Ectodermal cell (in vitro differentiated cells): ENCODE data around the gene COL5A1.

ENCODE experiments used
- H3K27ac ChIP-seq: 2 replicates; pipeline ENCODE4 v1.7.0; 2013; ENCODE audit warnings: mild to moderate bottlenecking, low read depth, low read length; ENCODE audit not compliant: insufficient read depth, poor library complexity, severe bottlenecking
- H3K27me3 ChIP-seq: 2 replicates; pipeline ENCODE4 v1.7.0; 2013; ENCODE audit warnings: mild to moderate bottlenecking, low read length; ENCODE audit not compliant: insufficient read depth, control insufficient read depth, poor library complexity, severe bottlenecking
- H3K36me3 ChIP-seq: one replicate; pipeline ENCODE4 v1.7.0; 2013; ENCODE audit warnings: low read length; ENCODE audit not compliant: control insufficient read depth, insufficient read depth
- H3K4me1 ChIP-seq: one replicate; pipeline ENCODE4 v1.7.0; 2013; ENCODE audit warnings: low read length; ENCODE audit not compliant: control insufficient read depth, insufficient read depth
- H3K4me3 ChIP-seq: 2 replicates; pipeline ENCODE4 v1.7.0; 2013; ENCODE audit warnings: low read depth, low read length, control low read depth; ENCODE audit not compliant: insufficient read depth
- H3K9me3 ChIP-seq: 2 replicates; pipeline ENCODE4 v1.7.0; 2013; ENCODE audit warnings: mild to moderate bottlenecking, low read length, moderate library complexity; ENCODE audit not compliant: control insufficient read depth
- WGBS, 2 experiments: methylation state at CpG; one replicate each; pipeline ENCODE4 v1.1.7; 2013; ENCODE audit warnings: missing lambda C conversion rate in 2 of 2; 5-methylcytosine and 5-hydroxymethylcytosine counted together

The COL5A1 gene

DNA sequence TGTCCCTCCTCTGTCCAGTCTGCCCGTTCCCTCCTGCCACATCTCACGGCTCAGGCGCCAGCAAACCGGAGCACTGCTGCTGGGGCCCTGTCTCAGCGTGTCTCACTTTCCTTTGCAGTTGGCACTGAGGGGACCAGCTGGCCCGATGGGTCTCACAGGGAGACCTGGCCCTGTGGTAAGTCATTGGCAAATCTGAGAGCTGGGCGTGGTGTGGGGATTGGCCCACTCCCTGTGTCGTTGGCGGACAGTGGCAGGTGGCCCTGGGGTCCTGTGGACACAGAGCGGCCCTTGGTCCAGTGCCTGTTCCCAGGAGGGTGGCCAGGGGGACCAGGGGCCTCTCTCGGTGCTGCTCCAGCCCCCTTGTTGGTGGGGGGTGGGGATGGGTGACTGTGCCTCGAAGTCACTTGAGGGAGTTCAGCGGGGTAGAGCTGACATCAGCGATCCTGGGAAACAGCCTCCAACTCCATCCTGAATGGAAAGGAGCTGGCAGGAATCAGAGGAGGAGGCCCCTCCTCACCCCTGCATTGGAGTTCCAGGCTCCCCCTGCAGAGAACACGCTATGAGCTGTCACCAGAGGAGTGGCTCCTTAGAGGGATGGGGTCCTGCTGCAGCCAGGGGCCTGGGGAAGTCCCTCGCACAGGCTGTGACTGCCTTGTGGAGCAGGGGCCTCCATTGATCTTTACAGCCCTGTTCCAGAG lies 111.0 kb downstream of the COL5A1 start:
- no peak overlapping the region for H3K27ac ChIP-seq
- H3K9me3 ChIP-seq, result no peaks in the 10 kb centered on the region
- H3K27me3 ChIP-seq, result no peaks in the 10 kb centered on the region
- WGBS, 2 experiments, result 87 to 90% methylated on average over 16 of the region's 16 CpGs
- H3K4me3 ChIP-seq, result no peak overlapping the region
- no peaks in the 10 kb centered on the region for H3K4me1 ChIP-seq
- peaks cover 8% of the 10 kb centered on the region for H3K36me3 ChIP-seq

DNA sequence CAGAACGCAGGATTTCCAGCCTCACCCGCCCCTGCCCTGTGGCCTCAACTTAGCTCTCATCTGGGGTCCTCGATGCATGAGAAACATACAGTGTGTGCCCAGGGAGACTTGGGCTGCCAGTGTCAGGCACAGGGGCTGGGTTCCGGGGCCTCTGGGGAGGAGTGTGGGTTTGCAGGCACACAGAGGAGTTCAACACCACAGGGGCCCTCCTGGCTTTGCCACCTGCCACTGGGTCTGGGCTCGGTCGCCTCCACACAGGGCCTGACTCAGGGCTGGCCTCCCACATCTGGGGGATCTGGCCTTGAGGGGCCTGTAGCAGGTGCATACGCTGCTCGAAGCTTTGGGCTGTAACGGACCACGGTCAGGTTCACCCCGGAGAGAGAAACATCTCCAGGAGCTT lies 111.6 kb downstream of the COL5A1 start:
- H3K4me3 ChIP-seq, result no peak overlapping the region
- H3K36me3 ChIP-seq, result peaks cover 2% of the 10 kb centered on the region
- 93 to 94% methylated on average over 11 of the region's 11 CpGs for WGBS, 2 experiments
- no peaks in the 10 kb centered on the region for H3K4me1 ChIP-seq
- H3K27me3 ChIP-seq, result no peaks in the 10 kb centered on the region
- H3K27ac ChIP-seq, result no peak overlapping the region
- no peaks in the 10 kb centered on the region for H3K9me3 ChIP-seq

DNA sequence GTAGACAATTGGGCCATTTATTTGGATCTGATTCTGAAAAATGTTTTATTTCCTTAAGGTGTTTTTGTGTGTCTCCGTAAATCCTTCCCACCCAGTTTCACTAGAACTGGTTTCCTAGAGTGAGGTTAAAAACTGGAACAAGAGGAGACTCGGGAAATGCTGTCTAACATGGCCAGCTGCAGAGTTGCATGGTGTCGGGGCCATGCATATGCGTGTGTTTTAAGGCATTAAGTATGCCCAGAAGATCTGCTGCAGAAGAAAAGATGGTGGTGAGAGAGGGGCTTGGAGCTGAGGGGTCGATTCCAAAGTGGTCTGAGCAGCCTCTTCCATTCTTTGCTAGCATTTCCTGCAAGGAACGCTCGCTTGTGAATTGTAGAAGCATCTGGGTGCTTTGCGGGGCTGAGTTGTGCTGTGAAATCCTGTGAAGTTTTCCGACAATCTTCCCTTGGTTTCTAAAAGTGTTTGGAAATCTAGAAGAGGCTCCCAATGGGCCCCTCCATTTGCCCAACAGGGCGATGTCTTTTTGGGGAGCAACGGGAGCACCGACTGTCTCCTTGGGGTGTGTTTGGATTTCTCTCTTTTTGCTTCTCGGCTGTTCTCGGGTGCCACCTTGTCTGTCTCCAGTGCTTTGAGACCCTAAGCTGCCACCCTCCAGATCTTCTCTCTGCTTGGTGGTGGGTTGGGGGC lies 113.8 kb downstream of the COL5A1 start:
- no peaks in the 10 kb centered on the region for H3K27me3 ChIP-seq
- H3K4me1 ChIP-seq, result no peaks in the 10 kb centered on the region
- H3K27ac ChIP-seq, result no peak overlapping the region
- no peaks in the 10 kb centered on the region for H3K9me3 ChIP-seq
- H3K4me3 ChIP-seq, result no peak overlapping the region
- no peaks in the 10 kb centered on the region for H3K36me3 ChIP-seq
- WGBS, 2 experiments, result 90% methylated on average over 14 of the region's 14 CpGs

DNA sequence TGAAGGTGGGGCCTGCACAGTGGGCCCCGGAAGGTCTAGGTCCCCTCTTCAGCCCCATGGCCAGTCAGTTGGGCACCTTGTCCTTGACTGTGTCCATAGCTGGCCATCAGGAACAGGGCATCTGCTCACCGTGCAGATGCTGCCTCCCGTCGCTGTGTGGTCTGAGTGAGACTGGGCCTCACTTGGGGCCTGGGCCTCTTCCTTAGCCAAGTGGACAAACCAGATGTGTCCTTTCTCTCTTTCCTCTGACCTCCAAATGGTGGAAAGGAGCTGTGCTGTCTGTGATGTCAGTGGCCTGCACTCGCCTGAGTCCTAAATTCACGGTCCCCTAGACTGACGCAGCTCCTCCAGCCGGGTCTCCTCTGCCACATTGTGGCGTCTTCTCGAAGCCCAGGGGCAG lies 114.5 kb downstream of the COL5A1 start:
- Histone ChIP-seq H3K27ac (no peak overlapping the region), H3K36me3 (no peaks in the 10 kb centered on the region)
- 93 to 97% methylated on average over 10 of the region's 10 CpGs for WGBS, 2 experiments

DNA sequence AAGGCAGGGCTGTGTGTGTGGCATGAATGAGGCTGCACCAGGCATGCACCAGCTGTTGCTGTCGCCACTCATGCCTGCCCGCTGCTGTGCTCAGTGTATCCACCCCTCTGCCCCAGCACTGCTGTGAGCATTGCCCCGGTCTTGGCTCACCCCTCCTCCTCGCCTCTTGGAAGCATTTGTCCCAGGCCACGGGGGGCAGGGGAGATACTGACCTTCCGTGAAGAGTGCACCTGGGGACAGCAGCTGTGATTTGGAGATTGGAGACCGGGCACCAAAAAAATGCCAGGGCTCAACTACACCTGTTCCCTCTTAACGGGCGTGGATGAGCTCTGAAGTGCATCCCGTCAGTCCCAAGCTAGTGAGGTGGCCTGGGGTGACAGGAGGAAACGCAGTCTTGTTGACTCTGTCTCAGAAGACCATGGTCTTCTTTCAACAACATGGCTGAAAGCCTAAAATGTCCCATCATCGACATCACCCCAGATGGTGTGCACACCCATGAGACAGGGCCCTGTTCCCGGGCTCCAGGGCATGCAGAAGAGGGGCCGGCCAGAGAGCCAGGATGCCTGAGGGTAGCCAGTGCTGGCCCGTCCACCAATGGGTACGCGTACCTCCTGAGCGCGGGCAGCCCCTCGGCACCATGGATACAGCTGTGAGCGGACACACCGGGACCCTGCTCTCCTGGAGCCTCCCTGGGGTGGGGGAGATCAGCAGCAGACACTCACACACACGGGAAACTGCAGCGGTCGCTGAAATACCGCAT lies 115.8 kb downstream of the COL5A1 start:
- H3K27me3 ChIP-seq, result no peaks in the 10 kb centered on the region
- H3K4me1 ChIP-seq, result no peaks in the 10 kb centered on the region
- H3K4me3 ChIP-seq, result no peak overlapping the region
- H3K27ac ChIP-seq, result no peak overlapping the region
- H3K36me3 ChIP-seq, result no peaks in the 10 kb centered on the region
- no peaks in the 10 kb centered on the region for H3K9me3 ChIP-seq
- WGBS, 2 experiments, result 92 to 94% methylated on average over 26 of the region's 26 CpGs

More for the DNA sequence above, 114.5 kb downstream of the COL5A1 start:
- Histone ChIP-seq H3K27me3 (no peaks in the 10 kb centered on the region), H3K4me3 (no peak overlapping the region), H3K4me1 (no peaks in the 10 kb centered on the region), H3K9me3 (no peaks in the 10 kb centered on the region)

DNA sequence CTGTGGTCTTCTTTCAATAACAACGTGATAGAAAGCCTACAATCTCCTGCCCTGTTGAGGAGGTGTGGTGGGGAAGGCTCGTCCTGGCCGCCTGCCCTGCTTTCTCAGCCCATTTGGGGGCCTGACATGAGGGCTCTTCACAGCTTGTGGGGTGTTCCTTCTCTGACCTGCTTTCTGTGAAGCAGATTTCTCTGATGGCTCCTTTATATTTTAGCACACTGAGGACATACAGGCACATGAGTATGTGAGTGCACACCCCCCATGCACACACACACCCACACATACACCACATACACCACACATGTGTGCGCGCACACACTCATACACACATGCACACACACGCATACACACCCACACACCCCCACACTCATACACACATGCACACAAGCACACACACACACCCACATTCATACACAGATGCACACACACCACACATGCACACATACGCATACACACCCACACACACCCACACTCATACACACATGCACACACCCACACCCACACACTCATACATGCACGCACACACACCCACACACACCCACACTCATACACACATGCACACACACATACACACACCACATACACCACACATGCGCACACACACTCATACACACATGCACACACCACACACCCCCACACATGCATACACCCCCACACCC lies 117.5 kb downstream of the COL5A1 start:
- Histone ChIP-seq H3K4me3 (no peak overlapping the region), H3K27ac (no peak overlapping the region), H3K9me3 (no peaks in the 10 kb centered on the region), H3K27me3 (no peaks in the 10 kb centered on the region), H3K4me1 (no peaks in the 10 kb centered on the region), H3K36me3 (no peaks in the 10 kb centered on the region)
- 71 to 73% methylated on average over 9 of the region's 9 CpGs for WGBS, 2 experiments

DNA sequence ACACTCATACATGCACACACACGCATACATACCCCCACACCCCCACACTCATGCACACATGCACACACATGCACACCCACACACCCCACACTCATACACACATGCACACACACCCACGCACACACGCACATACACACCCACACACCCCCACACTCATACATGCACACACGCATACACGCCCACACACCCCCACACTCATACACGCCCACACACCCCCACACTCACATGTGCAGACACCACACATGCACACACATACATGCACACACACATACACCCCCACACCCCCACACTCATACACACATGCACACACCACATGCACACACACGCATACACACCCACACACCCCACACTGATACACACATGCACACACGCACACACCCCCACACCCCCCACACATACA lies 118.3 kb downstream of the COL5A1 start:
- H3K4me1 ChIP-seq, result no peaks in the 10 kb centered on the region

DNA sequence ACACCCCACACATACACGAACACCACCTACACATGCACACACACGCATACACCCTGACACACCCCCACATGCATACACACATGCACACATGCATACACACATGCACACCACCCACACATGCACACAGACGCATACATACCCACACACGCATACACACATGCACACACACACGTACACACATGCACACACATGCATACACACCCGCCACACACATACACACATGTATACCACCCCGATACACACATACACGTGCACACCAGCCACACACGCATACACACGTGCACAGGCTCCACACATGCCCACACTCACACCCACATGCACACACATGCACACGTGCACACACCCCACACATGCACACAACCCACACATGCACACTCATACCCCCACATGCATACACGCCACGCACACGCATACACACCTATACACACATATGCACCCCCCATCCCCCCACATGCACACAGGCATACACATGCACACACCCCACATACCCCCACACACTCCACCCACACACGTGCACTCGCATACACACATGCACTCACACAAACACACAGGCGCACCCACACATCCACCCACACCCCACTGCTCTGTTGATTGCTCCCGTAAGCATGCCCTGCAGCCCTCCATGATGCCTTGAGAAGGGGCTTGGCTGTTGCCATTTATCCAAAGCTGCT lies 119.3 kb downstream of the COL5A1 start:
- no peaks in the 10 kb centered on the region for H3K27me3 ChIP-seq
- no peaks in the 10 kb centered on the region for H3K36me3 ChIP-seq
- H3K9me3 ChIP-seq, result no peaks in the 10 kb centered on the region
- no peak overlapping the region for H3K27ac ChIP-seq
- 93% methylated on average over 18 of the region's 18 CpGs for WGBS, 2 experiments
- H3K4me3 ChIP-seq, result no peak overlapping the region
- H3K4me1 ChIP-seq, result no peaks in the 10 kb centered on the region

More for the DNA sequence above, 118.3 kb downstream of the COL5A1 start:
- H3K27me3 ChIP-seq, result no peaks in the 10 kb centered on the region
- no peak overlapping the region for H3K4me3 ChIP-seq
- no peak overlapping the region for H3K27ac ChIP-seq
- H3K36me3 ChIP-seq, result no peaks in the 10 kb centered on the region
- H3K9me3 ChIP-seq, result no peaks in the 10 kb centered on the region
- 89 to 94% methylated on average over 8 of the region's 8 CpGs for WGBS, 2 experiments

DNA sequence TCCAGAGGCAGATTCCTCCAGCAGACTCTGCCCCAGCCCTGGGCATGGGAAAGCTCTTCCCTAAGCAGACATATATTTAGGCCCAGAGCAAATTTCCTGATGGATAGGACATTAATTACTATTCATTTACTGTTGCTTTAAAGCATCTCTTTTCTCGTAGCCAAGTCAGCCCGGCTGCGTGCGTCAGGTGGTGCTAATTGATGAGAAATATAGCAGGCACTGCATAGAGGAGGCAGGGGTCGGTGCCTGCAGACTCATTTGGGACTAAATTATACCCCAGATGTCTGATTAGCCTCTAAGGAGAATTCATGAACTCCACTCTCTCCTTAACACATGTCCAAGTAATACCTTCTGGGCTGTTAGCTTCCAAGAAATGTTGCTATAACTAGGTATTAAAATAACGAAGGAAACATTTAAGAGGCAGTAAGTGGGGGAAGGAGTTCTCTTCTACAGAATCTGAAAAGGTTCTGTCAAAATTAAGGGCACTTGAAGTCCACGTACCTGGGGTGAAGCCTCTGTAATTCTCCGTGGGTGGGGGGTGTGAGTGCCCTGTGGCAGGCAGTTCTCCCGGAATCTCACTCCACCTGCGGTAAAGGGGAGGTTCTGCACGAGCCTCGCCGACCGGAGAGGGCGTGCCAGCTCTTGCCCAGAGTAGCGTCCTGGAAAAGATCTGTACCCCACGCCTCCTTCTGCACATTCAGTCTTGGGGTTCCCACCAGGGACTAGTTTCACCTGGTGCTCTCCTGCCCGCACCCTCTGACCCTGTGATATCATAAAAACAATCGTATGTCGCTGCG lies 123.1 kb downstream of the COL5A1 start:
- no peak overlapping the region for H3K4me3 ChIP-seq
- no peaks in the 10 kb centered on the region for H3K4me1 ChIP-seq
- no peaks in the 10 kb centered on the region for H3K9me3 ChIP-seq
- H3K27me3 ChIP-seq, result no peaks in the 10 kb centered on the region
- no peak overlapping the region for H3K27ac ChIP-seq
- no peaks in the 10 kb centered on the region for H3K36me3 ChIP-seq
- 93% methylated on average over 21 of the region's 21 CpGs for WGBS, 2 experiments
